Stimulated activated CD8-positive, alpha-beta memory T cell treated with anti-CD3 and anti-CD28 coated beads, Interleukin-4, amount 100 ng/mL, for 1 hour (primary cell): Measurements from ENCODE around the gene FAM184B.
"Not testable (repeated sequence)": the region's sequence is repeated elsewhere in the genome, so short reads cannot be mapped to it uniquely, and the experiment has no call there.

Experiments
- DNase-seq, 2 donors: peaks; one replicate each; pipeline ENCODE4 v3.0.0-alpha.2; 2020; ENCODE audit warnings: low read depth in 2 of 2, low spot score in 1 of 2

Gene FAM184B

DNA sequence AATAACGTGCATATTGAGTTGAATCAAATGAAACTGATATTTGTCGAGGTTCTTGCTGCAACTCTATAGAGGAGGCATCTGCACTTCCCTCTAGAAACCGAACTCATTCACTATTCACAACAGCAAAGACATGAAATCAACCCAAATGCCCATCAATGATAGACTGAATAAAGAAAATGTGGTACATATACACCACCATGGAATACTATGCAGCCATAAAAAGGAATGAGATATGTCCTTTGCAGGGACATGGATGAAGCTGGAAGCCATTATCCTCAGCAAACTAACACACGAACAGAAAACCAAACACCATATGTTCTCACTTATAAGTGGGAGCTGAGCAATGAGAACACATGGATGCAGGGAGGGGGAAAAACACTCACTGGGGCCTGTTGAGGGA is 96.8 kb downstream of the FAM184B start:
- DNase-seq = not testable (repeated sequence)

DNA sequence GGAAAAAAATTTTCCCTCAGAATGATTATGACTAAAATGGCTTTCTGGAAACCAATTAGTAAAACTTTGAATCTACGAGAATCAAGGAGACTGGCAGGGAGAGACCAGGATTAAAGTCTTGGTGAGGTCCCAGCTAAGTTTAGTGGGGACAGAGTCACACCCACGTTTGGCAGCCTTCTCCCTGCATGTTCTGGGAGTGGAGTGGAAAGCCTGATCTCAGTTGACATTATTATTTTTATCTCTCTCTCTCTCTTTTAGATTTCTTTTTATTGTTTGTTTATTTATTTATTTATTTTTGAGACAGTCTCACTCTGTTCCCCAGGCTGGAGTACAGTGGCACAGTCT is 99.2 kb downstream of the FAM184B start:
- DNase-seq = no peak

DNA sequence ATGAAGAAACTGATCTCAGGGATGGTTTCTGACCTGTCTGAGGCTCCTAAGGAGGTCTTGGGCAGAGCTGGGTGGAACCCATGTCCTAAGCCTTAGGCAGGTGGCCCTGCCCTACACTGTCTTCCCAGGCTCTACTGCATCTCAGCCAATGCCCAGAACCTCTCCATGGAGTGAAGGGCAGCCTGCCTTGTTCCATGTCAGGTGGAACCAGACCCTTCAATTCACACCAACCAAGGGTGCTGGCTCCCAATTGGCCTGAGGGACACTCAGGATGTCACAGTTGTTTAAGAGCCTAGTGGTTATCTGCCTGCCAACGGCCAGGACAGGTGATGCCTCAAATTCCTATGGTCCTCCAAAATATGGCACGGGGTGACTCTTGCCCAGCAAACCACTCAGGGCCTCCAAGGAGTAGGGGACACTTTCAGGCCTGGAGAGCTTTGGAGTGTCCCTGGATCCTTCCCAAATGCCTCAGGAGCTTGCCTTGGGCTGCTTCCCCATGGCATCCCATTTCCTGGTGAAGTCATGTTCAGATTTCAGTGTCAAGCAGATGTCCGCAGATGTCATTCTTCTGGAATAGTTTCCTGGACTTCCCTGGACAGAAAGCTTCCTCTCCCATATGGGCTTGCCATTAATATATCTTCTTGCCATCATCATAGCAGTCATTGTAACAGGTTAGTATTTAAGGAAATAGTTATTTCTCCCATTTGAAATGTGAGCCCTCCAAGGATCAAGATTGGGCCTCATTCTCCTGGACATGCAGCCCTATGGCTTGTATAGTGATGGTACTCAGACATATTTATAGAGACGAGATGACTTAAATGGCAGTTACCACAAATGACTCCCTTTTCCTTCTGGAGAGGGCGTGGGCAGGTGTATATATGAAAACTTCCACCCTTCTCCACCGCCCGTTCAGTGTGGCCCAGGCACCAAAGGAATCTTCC is 99.9 kb downstream of the FAM184B start:
- no peak for DNase-seq

DNA sequence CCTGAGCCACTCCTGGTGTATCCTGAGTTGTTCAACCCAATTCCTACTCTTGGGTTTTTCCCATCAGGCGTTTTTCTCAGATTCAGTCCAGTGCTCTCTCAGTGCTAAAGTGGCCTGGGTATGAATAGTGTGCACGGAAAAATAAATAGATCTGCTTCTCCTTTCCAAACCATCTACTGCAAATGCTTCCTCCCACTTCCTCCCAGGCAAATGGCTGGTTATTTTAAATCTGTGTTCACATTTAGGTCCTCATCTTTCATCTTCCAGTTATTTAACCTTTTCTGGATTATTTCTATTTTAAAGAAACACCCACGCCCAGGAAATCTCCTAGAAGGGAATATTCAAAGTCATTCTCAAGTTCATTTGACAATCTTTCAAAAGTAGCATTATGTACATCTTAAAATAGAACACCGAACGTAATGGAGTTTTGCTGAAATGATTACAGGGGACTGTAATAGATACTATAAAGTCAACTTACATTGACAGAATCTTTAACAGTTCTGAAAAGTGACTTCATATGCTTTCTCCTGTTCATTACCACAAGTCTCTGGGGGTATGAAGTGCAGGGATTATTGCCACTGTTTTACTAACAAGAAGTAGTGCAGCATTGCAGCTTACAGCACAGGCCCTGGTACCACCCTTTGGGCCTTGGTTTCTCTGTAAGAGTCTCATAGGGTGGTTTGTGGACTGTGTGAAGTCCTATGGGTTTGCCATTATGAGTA is 100.7 kb downstream of the FAM184B start:
- no peak for DNase-seq

DNA sequence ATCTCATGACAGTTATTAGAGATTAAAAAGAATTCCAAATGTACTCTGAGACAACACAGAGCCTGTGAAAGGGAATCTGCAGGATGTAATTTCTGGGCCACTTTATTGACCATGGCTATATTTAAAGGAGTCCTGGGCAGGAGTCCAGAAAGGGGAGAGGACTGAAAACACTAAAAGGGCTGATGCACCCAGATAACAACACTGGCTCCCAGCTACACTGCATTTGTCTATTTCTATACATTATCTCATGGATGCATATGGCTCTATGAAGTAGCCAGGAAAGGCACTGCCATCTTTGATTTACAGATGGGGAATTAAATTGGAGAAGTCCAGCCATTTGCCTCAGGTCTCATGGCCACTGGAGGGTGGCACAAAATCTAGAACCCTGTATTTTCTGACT is 111.0 kb downstream of the FAM184B start:
- no peak for DNase-seq

DNA sequence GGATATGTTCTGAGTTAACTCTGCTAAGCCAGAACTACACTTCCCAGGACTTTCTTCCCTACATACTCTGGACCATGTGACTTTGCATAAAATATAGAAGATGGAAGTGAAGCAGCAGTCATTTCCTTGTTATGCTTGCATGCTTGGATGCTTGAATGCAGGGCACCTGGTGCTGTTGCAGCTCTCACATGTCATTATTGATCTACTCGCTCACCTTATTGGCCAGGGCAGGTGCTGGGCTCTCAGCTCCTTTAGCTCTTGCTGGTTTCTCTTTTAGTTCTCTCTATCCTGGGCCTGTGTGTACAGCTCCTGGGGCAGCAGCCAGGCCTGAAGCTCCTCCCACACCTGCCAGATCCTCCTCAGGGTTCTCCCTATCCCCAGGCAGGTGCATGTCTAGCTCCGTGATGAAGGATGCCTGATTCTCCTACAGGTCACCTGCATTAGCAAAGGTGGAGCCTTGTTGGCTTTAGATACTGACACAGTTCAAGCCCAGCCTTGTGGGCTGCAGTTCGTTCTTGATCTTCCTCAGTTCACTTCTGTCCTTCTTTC is 113.7 kb downstream of the FAM184B start:
- DNase-seq = no peak

DNA sequence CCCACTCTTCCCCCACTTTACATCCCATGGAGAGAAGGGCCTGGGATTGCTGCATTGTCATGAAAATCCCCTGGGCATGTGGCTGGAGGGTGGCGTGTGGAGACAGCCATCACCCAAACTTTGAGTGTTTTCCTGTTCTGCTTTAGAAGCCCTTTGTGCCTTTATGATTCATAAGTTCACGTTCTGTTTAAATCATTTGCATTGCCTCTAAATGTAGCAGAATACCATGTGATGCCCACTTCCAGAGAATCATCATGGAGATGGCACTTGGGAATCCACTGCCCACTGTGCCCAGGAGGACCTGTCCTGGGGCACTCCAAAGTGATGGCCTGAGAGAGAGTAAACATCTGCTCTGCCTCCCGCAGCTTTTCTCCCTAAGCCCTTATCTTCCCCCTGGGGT is 114.2 kb downstream of the FAM184B start:
- no peak for DNase-seq

DNA sequence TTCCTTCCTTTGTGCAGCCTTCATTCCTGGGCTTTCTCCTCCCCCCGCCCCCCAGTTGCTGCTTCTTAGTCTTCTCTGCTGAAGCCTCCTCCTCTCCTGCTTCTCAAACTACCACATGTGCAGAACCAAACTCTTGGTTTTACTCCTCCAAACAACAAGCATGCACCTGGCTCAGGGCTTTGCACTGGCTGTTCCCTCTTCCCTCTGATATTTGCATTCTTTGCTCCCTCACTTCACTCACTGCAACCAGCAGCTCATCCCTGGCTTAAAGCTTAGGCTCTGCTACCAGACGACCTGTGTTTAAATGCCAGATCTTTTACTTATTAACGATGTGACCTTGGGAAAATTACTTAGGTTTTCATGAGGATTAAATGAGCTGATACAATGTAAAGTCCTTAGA is 115.6 kb downstream of the FAM184B start:
- DNase-seq = no peak

DNA sequence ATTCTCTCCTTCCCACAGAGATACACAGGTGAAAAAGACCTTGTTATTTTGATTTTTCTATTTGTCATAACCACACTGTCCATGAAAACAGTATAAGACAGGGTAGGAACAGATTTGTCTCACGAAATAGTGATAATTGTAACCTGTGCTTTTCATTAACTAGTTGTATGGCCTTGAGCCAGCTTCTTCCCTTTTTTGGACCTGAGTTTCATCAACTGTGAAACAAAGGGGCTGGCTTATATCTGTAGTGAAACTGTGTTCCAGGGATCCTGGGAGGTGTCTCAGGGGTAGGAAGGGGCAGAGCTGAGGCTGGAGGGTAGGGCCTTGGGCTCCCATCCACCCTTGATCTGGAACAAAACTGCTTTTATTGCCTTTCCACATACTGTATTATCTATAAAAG is 116.1 kb downstream of the FAM184B start:
- DNase-seq = no peak

DNA sequence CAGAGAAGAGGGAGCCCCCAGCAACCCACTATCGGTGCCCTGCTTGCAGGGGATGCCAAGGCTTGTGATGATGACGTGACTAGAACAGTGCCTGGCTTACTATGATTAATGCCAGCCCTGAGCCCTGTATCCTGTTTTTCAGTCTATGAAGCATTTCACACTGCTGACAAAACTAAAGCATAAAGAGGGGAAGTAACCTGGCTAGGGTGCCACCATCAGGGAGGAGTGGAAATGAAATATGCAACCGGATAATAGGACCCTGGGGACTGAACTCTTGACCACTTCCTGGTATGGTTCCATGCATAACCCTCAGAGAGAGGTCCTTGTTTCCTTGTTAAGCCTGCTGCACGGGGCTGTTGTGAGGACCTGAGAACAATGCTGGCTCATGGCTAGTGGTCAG is 116.7 kb downstream of the FAM184B start:
- DNase-seq = no peak

DNA sequence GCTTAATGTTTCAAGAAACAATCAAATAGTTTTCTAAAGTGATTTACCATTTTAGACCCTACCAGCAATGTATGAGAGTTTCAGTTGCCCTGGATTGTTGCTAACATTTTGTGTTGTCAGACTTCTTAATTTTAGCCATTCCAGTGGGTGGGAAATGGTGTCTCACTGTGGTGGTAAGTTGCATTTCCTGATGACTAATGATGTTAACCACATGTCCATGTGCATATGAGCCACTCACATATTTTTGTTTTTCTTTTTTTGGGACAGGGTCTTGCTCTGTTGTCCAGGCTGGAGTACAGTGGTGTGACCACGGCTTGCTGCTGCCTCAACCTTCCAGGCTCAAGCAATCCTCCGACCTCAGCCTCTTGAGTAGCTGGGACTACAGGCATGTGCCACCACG is 118.7 kb downstream of the FAM184B start:
- no peak for DNase-seq

DNA sequence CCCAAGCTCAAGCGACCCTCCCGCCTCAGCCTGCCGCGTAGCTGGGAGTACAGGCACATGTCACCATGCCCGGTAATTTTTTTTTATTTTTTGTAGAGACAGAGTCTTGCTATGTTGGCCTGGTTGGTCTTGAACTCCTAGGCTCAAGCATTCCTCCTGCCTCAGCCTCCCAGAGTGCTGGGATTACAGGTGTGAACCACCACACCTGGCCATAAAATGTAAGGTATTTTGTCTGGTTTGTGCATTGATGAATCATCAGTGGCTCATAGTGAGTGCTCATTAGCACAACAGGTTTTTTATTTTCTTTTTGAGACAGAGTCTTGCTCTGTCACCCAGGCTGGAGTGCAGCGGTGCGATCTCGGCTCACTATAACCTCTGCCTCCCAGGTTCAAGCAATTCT is 122.2 kb downstream of the FAM184B start:
- not testable (repeated sequence) for DNase-seq

DNA sequence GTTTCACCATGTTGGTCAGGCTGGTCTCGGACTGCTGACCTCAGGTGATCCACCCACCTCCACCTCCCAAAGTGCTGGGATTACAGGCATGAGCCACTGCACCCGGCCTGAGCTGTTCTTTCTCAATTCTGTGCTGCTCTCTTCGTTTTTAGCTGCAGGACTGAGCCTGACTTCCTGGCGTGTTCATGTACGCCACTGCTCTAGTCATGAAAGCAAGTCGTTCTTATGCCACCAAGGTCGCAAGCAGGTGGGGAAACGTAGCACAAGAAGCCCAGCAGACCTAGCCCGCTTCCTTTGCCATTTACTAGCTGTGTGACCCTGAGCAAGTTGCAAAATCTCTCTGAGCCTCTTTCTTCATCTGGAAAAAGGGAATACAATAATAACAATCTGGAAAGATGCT is 123.6 kb downstream of the FAM184B start:
- no peak for DNase-seq

DNA sequence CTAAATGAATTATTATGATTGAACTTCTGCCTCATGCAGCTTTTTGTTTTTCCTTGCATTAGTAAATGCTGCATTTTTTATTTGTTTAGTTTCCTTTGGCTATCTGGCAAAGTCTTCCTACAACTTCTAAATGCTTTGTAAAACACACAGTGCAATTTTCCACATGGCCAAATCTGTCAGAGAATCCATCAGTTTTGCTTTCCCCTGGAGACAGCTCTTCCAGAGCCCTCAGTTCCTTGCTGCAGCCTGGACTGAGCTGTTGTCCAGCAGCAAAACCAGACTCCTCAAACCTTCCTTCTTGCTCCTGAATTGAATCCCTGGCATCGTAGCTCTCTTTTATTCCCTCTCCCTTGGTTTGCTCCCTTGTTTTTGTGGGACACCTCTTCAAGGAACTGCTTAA is 124.3 kb downstream of the FAM184B start:
- no peak for DNase-seq

DNA sequence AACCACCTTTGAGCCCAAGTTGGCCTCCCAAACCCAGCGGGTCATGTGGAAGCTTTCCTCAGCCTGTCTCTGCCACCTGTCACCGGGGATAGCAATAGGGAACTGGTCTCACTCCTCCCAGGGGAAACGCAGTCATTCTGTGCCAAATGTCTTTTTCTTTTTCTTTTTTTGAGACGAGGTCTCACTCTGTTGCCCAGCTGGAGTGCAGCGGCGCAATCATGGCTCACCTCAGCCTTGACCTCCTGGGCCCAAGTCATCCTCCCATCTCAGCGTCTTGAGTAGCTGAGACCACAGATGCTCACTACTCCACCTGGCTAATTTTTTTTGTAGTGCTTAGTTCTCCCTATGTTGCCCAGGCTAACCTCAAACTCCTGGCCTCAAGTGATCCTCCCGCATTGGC is 126.7 kb downstream of the FAM184B start:
- DNase-seq = no peak

DNA sequence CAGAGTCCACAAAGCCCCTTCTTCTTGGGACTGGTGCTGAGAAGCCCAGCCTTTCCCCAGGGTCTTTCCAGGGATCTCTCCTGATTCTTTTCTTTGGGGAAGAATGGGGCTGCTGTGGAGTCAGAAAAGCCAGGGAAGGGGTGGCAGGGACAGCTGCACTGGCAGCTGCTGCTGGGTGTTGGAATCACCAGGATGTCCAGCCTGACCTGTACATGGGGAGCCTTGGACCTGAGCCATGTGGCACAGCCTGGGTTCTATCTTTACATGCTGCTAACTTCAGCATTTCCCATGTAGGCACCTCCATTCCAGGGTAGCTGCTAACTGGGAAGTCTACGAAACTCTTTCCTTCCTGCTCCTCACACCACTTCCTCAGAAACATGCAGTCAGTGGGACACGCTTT is 131.0 kb downstream of the FAM184B start:
- no peak for DNase-seq

DNA sequence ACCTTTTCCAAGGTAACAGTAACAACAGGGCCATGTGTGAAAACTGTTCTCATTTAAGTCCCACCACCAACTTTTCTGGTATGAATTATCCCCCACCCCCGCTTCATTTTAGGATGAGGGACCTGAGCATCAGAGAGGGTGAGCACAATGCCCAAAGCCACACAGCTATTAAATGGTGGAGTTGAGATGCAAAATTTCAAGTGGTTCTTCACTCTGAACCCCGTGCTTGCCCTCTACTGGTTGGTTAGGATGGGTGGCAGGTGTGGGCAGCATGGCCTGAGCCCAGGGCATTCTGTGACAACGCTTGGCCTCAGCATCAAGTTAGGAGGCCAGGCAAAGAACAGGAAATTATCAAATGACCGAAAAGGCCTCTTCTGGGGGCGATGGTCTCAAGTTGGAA is 133.5 kb downstream of the FAM184B start:
- no peak for DNase-seq

DNA sequence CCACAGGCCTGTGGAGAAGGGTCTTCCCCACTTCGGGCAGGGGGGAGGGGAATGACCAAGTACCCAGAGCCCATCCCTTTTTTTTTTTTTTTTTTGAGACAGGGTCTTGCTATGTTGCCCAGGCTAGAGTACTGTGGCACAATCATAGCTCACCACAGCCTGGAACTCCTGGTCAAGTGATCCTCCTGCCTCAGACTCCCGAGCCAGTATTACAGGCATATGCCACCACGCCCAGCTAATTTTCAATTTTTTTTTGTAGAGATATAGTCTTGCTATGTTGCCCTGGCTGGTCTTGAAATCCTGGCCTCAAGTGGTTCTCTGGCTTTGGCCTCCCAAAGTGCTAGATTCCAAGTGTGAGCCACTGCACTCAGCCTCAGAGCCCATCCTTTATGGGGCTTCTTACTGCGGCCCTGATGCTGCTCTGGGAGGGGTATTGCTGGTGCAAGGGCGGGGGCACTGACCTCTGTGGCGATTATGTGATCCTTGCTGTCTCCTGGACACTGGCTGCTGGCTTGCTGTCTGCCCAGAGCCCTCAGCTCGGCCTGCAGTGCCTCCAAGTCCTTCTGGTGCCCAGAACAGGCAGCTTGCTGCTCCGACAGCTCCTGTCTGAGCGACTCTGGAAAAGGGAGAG is 134.1 kb downstream of the FAM184B start:
- no peak for DNase-seq

DNA sequence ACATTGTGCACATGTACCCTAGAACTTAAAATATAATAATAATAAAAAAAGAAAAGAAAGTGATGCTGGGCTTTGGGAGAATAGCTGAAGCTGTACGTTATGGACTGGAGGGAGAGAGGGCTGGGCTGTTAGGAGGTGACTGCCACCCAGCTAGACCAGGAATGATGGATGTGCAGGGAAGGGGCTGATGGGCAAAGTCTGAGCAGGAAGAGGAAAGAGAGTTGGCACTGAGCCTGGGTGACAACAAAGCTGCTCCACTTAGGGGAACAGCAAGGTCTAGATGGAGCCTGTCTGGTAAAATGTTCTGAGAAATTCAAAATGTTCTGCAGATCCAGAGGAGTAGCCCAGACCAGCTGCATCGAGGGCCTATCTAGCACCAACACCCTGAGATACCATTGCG is 134.7 kb downstream of the FAM184B start:
- no peak for DNase-seq

DNA sequence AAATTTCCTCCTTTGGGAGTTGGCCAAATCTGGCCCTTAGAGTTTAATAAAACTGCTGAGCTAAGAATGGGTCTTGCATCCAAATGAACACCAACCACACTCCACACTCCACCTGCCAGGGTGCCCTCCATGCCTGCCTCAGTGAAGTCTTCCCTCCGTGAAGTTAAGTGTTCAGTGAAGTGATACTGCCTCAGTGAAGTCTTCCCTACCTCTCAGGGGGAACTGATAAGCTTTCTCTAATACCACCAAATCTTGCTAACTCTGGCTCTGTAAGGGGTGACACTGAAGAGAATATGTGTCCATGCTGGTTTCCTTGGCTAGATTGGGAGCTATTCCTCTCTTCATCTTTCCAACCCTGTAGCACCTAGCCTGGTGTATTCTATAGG is 139.0 kb downstream of the FAM184B start:
- DNase-seq = no peak

DNA sequence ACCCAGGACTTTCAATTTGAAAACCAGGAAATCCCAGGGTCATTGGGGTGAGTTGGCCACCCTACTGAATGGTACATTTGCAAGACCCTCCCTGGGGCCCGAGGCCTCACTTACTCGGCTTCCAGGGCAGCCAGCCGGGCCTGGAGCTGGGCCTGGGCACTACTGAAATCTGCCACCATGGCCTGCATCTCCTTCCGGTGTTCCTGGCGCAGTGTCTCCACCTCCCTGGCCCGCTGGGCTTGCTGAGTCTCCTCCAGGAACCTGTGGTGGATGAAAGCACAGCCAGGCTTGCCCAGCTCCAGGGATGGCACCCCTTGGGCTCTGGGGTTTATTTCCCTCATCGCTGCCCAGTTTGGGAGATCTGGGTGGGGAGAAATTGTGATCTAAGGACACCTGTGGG is 142.3 kb downstream of the FAM184B start:
- no peak for DNase-seq
